ENCODE measurements around the gene INPP5F. TPM values are rescaled to one million over a fixed set of nuclear protein-coding genes. Genes with fewer than 3 reads are reported as not detected.
A peak's percentile ranks its signal among the peaks of the same experiment; 100 is the strongest.

INPP5F gene
- total and polyA plus RNA-seq, 2 of the 13 experiments (the other 11 are each of a cell fraction or from before 2014, with no cell fraction given), result 12.5 to 15.7 TPM

DNA sequence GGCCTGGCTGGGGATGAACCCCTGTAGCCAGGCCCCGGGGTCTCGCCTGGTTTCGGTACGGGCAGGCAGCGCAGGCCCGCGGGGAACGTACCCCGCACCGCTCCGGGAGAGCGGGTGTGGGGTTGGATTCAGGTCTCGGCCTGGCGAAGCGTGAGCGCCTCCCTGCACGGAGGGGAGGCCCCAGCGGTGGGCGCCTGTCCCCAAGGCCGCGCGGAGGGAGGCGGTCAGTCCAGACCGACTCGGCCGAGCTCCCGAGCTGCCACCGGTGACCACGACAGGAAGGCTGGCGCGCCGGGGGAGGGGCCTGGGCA, 378 bp upstream of the INPP5F start (continued):
- TF ChIP-seq FOXC1 (CRISPR knock-in tag; IDR thresholded peaks at IDR 0.05; ENCODE audit: borderline replicate concordance) (no peak), FOXK2 (IDR thresholded peaks at IDR 0.05) (no peak), NPAS2 (CRISPR knock-in tag; IDR thresholded peaks at IDR 0.05; ENCODE audit: borderline replicate concordance) (no peak), ZNF841 (CRISPR knock-in tag; IDR thresholded peaks at IDR 0.05; ENCODE audit: borderline replicate concordance) (no peak), YEATS2 (CRISPR knock-in tag; IDR thresholded peaks at IDR 0.05; ENCODE audit: borderline replicate concordance) (peak; percentile 71), RFX1 (IDR thresholded peaks at IDR 0.05) (no peak), GATAD2A (CRISPR knock-in tag; IDR thresholded peaks at IDR 0.05) (no peak), SMARCE1 (IDR thresholded peaks at IDR 0.05; ENCODE audit: borderline replicate concordance) (no peak), HNRNPLL (IDR thresholded peaks at IDR 0.05; ENCODE audit: low read depth, low read length, poor library complexity, severe bottlenecking) (no peak), CHCHD3 (CRISPR knock-in tag; IDR thresholded peaks at IDR 0.05) (no peak), NCOA2 (CRISPR knock-in tag; IDR thresholded peaks at IDR 0.05) (no peak), TAF1 (CRISPR knock-in tag; IDR thresholded peaks at IDR 0.05) (peak; percentile 89), KLF13 (CRISPR knock-in tag; IDR thresholded peaks at IDR 0.05) (no peak), IRX3 (CRISPR knock-in tag; IDR thresholded peaks at IDR 0.05; ENCODE audit: borderline replicate concordance, low read depth) (no peak), ZNF552 (CRISPR knock-in tag; IDR thresholded peaks at IDR 0.05; ENCODE audit: borderline replicate concordance) (peak; percentile 28; the same call in 1 of the 2 replicates), ZNF792 (CRISPR knock-in tag; IDR thresholded peaks at IDR 0.05) (peak; percentile 63; the same call in 1 of the 2 replicates), ZNF790 (CRISPR knock-in tag; IDR thresholded peaks at IDR 0.05; ENCODE audit: borderline replicate concordance) (no peak), CREB1 (IDR thresholded peaks at IDR 0.05) (no peak), CREB1 (CRISPR knock-in tag; IDR thresholded peaks at IDR 0.05) (no peak)
- TF ChIP-seq, protein P1, sequence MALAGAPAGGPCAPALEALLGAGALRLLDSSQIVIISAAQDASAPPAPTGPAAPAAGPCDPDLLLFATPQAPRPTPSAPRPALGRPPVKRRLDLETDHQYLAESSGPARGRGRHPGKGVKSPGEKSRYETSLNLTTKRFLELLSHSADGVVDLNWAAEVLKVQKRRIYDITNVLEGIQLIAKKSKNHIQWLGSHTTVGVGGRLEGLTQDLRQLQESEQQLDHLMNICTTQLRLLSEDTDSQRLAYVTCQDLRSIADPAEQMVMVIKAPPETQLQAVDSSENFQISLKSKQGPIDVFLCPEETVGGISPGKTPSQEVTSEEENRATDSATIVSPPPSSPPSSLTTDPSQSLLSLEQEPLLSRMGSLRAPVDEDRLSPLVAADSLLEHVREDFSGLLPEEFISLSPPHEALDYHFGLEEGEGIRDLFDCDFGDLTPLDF (CRISPR knock-in tag; IDR thresholded peaks at IDR 0.05), result 0 out of 2 replicates have a peak, but pooled peaks have one; percentile 23
- TF ChIP-seq, protein P2, sequence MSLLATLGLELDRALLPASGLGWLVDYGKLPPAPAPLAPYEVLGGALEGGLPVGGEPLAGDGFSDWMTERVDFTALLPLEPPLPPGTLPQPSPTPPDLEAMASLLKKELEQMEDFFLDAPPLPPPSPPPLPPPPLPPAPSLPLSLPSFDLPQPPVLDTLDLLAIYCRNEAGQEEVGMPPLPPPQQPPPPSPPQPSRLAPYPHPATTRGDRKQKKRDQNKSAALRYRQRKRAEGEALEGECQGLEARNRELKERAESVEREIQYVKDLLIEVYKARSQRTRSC (CRISPR knock-in tag; IDR thresholded peaks at IDR 0.05; ENCODE audit: low read depth), result no peak
- TF ChIP-seq, protein P3, sequence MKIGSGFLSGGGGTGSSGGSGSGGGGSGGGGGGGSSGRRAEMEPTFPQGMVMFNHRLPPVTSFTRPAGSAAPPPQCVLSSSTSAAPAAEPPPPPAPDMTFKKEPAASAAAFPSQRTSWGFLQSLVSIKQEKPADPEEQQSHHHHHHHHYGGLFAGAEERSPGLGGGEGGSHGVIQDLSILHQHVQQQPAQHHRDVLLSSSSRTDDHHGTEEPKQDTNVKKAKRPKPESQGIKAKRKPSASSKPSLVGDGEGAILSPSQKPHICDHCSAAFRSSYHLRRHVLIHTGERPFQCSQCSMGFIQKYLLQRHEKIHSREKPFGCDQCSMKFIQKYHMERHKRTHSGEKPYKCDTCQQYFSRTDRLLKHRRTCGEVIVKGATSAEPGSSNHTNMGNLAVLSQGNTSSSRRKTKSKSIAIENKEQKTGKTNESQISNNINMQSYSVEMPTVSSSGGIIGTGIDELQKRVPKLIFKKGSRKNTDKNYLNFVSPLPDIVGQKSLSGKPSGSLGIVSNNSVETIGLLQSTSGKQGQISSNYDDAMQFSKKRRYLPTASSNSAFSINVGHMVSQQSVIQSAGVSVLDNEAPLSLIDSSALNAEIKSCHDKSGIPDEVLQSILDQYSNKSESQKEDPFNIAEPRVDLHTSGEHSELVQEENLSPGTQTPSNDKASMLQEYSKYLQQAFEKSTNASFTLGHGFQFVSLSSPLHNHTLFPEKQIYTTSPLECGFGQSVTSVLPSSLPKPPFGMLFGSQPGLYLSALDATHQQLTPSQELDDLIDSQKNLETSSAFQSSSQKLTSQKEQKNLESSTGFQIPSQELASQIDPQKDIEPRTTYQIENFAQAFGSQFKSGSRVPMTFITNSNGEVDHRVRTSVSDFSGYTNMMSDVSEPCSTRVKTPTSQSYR (CRISPR knock-in tag; IDR thresholded peaks at IDR 0.05; ENCODE audit: borderline replicate concordance), result no peak; the same call in 1 of the 2 replicates
- TF ChIP-seq, protein P4, sequence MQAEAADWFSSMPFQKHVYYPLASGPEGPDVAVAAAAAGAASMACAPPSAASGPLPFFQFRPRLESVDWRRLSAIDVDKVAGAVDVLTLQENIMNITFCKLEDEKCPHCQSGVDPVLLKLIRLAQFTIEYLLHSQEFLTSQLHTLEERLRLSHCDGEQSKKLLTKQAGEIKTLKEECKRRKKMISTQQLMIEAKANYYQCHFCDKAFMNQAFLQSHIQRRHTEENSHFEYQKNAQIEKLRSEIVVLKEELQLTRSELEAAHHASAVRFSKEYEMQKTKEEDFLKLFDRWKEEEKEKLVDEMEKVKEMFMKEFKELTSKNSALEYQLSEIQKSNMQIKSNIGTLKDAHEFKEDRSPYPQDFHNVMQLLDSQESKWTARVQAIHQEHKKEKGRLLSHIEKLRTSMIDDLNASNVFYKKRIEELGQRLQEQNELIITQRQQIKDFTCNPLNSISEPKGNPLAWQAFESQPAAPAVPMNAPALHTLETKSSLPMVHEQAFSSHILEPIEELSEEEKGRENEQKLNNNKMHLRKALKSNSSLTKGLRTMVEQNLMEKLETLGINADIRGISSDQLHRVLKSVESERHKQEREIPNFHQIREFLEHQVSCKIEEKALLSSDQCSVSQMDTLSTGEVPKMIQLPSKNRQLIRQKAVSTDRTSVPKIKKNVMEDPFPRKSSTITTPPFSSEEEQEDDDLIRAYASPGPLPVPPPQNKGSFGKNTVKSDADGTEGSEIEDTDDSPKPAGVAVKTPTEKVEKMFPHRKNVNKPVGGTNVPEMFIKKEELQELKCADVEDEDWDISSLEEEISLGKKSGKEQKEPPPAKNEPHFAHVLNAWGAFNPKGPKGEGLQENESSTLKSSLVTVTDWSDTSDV (CRISPR knock-in tag; IDR thresholded peaks at IDR 0.05), result no peak
- TF ChIP-seq, protein P5, sequence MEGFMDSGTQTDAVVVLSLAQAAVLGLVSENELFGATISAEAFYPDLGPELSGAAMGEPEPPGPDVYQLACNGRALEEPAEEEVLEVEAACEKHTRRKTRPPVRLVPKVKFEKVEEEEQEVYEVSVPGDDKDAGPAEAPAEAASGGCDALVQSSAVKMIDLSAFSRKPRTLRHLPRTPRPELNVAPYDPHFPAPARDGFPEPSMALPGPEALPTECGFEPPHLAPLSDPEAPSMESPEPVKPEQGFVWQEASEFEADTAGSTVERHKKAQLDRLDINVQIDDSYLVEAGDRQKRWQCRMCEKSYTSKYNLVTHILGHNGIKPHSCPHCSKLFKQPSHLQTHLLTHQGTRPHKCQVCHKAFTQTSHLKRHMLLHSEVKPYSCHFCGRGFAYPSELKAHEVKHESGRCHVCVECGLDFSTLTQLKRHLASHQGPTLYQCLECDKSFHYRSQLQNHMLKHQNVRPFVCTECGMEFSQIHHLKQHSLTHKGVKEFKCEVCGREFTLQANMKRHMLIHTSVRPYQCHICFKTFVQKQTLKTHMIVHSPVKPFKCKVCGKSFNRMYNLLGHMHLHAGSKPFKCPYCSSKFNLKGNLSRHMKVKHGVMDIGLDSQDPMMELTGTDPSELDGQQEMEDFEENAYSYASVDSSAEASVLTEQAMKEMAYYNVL (CRISPR knock-in tag; IDR thresholded peaks at IDR 0.05; ENCODE audit: borderline replicate concordance), result peak; percentile 78; the same call in 1 of the 2 replicates
